ENCODE measurements around the gene AGRN. TPM values are rescaled to one million over a fixed set of nuclear protein-coding genes. Genes with fewer than 3 reads are reported as not detected.
"Not testable (repeated sequence)": the region's sequence is repeated elsewhere in the genome, so short reads cannot be mapped to it uniquely, and the experiment has no call there.

Gene AGRN
- total RNA-seq, 1 donor: 95.9 TPM

DNA sequence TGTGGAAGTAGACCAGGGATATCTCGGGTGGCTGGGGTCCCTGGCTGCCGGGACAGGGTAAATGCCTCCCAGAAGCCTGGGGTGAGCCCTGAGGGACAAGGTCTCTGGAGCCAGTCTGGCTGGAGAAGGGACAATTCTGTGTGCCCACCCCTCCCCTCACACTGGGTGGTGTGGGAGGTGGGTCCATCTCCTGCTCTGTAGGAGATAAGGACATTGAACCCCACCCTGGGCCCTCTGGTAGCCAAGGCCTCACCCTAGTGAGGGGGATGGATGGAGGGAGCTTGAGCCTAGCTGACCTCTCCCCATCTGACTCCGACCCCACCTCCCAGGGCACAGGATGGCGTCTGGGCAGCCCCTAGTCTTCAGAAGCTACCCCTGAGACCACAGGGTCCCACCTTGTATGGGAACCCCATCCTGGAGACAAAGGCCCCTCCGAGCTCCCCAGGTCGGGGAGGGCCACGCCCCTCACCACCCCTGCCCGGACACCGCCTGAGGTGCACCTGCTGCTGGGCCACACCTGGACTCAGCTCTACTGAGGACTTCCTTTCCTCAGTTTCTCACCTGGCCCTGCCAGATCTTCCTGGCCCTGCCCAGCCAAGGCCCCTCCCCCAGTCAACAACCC is 4.3 kb downstream of the AGRN start:
- DNase-seq (ENCODE audit: low read depth): no peak
- TF ChIP-seq CTCF (IDR thresholded peaks at IDR 0.05; ENCODE audit: insufficient read depth, low read depth, low read length): no peak
- H3K4me3 ChIP-seq (ENCODE audit: low read depth, low read length): no peak overlapping the region

DNA sequence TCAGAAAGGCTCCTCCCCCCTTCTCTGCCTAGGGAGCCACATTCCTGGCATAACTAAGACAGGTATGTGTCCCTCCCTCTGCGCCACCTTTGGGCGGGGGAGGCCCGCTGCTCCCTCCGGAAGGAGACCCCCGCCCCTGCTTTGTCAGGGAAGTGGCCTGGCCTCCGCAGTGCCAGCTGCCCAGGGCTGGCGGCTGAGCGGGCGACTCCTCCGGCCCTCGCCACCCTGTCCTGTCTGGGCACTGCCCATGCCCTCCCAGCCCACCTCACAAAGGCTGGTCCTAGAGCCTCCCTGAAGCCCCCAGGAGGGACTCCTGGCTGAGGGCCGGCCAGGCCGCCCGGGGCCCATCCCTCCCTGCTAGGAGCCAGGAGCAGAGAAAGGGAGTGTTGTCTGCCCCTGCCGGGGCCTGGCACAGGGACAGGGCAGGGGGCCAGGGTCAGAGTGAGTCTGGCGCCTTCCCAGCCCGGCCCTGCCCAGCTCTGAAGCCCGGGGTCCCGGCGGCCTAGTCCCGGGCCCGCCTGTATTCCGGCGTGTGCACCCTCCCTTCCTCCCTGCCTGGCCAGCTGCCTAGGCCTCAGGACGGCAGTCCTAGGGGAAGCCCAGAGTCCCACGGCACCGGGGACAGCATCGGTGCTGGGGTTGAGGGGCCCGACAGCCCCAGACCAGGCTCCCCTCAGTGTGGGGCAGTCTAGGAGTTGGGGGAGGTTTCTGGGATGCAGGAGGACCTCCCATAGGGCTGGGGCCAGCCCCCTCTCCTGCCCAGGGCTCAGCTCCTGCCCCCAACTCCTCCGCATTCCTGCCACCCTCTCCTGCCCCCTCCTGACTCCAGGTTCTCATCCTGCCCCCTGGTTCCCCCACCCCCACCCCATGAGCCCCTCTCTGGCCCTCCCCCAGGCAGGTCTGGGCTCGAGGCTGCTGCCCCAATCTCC is 5.1 kb downstream of the AGRN start:
- TF ChIP-seq CTCF (IDR thresholded peaks at IDR 0.05; ENCODE audit: insufficient read depth, low read depth, low read length): no peak
- H3K4me3 ChIP-seq (ENCODE audit: low read depth, low read length): no peak overlapping the region
- DNase-seq (ENCODE audit: low read depth): no peak

- DNase-seq (ENCODE audit: low read depth): no peak
- no peak overlapping the region for H3K4me3 ChIP-seq (ENCODE audit: low read depth, low read length)
- TF ChIP-seq CTCF (IDR thresholded peaks at IDR 0.05; ENCODE audit: insufficient read depth, low read depth, low read length): no peak
Observed at GRCh38 chr1:1025730-1026129, 5.8 kb downstream of the AGRN start.

DNA sequence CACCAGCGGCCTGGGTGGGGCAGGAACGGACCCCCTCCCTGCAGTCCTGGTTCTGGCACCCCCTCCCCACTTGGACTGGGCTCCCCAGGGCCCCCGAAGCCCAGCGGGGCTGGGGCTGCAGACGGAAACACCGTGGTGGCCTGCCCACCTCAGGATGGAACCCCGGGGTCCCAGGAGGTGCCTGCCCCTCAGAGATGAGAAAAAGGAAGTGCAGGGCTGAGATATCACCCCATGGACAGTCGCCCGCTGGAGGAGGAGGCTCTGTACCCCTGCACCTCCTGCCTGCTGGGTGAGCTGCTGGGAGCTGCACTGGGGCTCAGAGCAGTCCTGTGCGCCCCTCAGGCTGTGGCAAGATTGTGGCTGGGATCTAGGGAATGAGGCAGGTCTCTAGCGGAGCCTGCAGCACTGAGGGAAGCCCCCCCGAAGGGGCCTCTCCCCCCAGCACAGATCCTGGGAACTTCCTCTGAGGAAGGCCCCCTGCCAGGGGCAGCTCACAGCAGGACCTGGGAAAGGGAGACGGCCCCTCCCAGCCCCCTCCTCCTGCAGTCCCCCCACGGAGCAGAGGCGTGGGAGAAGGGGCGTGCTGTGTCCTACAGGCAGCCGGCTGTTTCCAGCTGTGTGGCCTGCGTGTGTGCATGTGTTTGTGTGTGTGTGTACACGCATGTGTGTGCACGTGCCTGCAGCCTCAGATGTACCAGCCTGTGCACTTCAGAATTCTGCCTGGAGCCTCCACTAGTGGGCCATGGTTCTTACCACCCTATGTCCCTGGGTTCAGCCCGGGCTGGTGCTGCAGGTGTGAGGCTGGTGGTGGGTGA is 6.9 kb downstream of the AGRN start:
- TF ChIP-seq CTCF (IDR thresholded peaks at IDR 0.05; ENCODE audit: insufficient read depth, low read depth, low read length): no peak
- DNase-seq (ENCODE audit: low read depth): no peak
- no peak overlapping the region for H3K4me3 ChIP-seq (ENCODE audit: low read depth, low read length)

GRCh38 chr1:1027791-1028190 is 7.9 kb downstream of the AGRN start:
- TF ChIP-seq CTCF (IDR thresholded peaks at IDR 0.05; ENCODE audit: insufficient read depth, low read depth, low read length): no peak
- H3K4me3 ChIP-seq (ENCODE audit: low read depth, low read length): no peak overlapping the region
- no peak for DNase-seq (ENCODE audit: low read depth)

GRCh38 chr1:1030867-1031658 is 11.1 kb downstream of the AGRN start:
- DNase-seq (ENCODE audit: low read depth); H3K4me3 ChIP-seq (ENCODE audit: low read depth, low read length): not testable (repeated sequence)

Measured in fibroblast of villous mesenchyme (primary cell).